ENCODE results near the gene STN1. TPM values are rescaled to one million over a fixed set of nuclear protein-coding genes. Genes with fewer than 3 reads are reported as not detected.
"Not testable (repeated sequence)": the region's sequence is repeated elsewhere in the genome, so short reads cannot be mapped to it uniquely, and the experiment has no call there.

STN1 gene
- total RNA-seq, 2 experiments from 2014 or later, result 48.8 to 49.8 TPM

GRCh38 chr10:103849880-103850571 lies 68.0 kb downstream of the STN1 start:
- no peak for DNase-seq
- Mint-ChIP-seq H3K36me3 (ENCODE audit: low read depth) (no peaks in the 10 kb centered on the region), H3K4me1 (ENCODE audit: low read depth) (peaks cover 27% of the 10 kb centered on the region), H3K27ac (no peak overlapping the region), H3K4me3 (no peak overlapping the region), H3K27me3 (ENCODE audit: low read depth) (peaks cover 48% of the 10 kb centered on the region), H3K9me3 (ENCODE audit: insufficient read depth) (no peaks in the 10 kb centered on the region)
- no peak for ATAC-seq
- ChIA-PET CTCF (no interaction called here), POLR2A (interaction anchor here (0.6 kb wide), 1 partner anchor 40 kb away, joined by 4 read pairs; no protein-coding TSS in a partner anchor)

GRCh38 chr10:103849212-103849877 lies 68.6 kb downstream of the STN1 start:
- H3K27me3 Mint-ChIP-seq (ENCODE audit: low read depth), result peaks cover 43% of the 10 kb centered on the region
- no peak overlapping the region for H3K27ac Mint-ChIP-seq
- no peak for DNase-seq
- no peaks in the 10 kb centered on the region for H3K9me3 Mint-ChIP-seq (ENCODE audit: insufficient read depth)
- ChIA-PET POLR2A (interaction anchor here (0.6 kb wide), 1 partner anchor 40 kb away, joined by 4 read pairs; no protein-coding TSS in a partner anchor), CTCF (interaction anchor here (1.2 to 4.0 kb wide), 8 partner anchors 7 to 164 kb away, joined by 3 to 22 read pairs (median 6); no protein-coding TSS in a partner anchor)
- no peak for ATAC-seq
- no peak overlapping the region for H3K4me3 Mint-ChIP-seq
- no peaks in the 10 kb centered on the region for H3K36me3 Mint-ChIP-seq (ENCODE audit: low read depth)
- H3K4me1 Mint-ChIP-seq (ENCODE audit: low read depth), result peaks cover 26% of the 10 kb centered on the region

- no peak overlapping the region for H3K27ac Mint-ChIP-seq
- CTCF ChIA-PET, result interaction anchor here (0.7 to 4.0 kb wide), 13 partner anchors 9 to 162 kb away, joined by 3 to 22 read pairs (median 4); no protein-coding TSS in a partner anchor
These were observed 70.0 kb downstream of the STN1 start for GRCh38 chr10:103847909-103848468.

GRCh38 chr10:103847346-103847745 lies 70.6 kb downstream of the STN1 start:
- H3K27ac Mint-ChIP-seq, result no peak overlapping the region
- ChIA-PET POLR2A (interaction anchor here (1.0 kb wide), 1 partner anchor 133 kb away, joined by 3 read pairs; no protein-coding TSS in a partner anchor), CTCF (interaction anchor here (0.8 to 4.0 kb wide), 12 partner anchors 8 to 225 kb away, joined by 3 to 22 read pairs (median 4); no protein-coding TSS in a partner anchor)
- no peak overlapping the region for H3K4me3 Mint-ChIP-seq
- H3K36me3 Mint-ChIP-seq (ENCODE audit: low read depth), result no peaks in the 10 kb centered on the region
- no peak for DNase-seq
- no peaks in the 10 kb centered on the region for H3K9me3 Mint-ChIP-seq (ENCODE audit: insufficient read depth)
- H3K4me1 Mint-ChIP-seq (ENCODE audit: low read depth), result peaks cover 23% of the 10 kb centered on the region
- H3K27me3 Mint-ChIP-seq (ENCODE audit: low read depth), result peaks cover 24% of the 10 kb centered on the region
- no peak for ATAC-seq

More at GRCh38 chr10:103847909-103848468, 70.0 kb downstream of the STN1 start:
- Mint-ChIP-seq H3K27me3 (ENCODE audit: low read depth) (peaks cover 31% of the 10 kb centered on the region), H3K4me3 (no peak overlapping the region), H3K4me1 (ENCODE audit: low read depth) (peaks cover 23% of the 10 kb centered on the region), H3K9me3 (ENCODE audit: insufficient read depth) (no peaks in the 10 kb centered on the region), H3K36me3 (ENCODE audit: low read depth) (no peaks in the 10 kb centered on the region)
- POLR2A ChIA-PET, result no interaction called here
- peak; percentile 56 for DNase-seq
- no peak for ATAC-seq

- peaks cover 15% of the 10 kb centered on the region for H3K27me3 Mint-ChIP-seq (ENCODE audit: low read depth)
- H3K27ac Mint-ChIP-seq, result peak overlapping the region; percentile 72
- POLR2A ChIA-PET, result no interaction called here
- ATAC-seq, result peak; percentile 88
- no peaks in the 10 kb centered on the region for H3K36me3 Mint-ChIP-seq (ENCODE audit: low read depth)
- H3K4me1 Mint-ChIP-seq (ENCODE audit: low read depth), result peaks cover 23% of the 10 kb centered on the region
- H3K9me3 Mint-ChIP-seq (ENCODE audit: insufficient read depth), result no peaks in the 10 kb centered on the region
- peak overlapping the region; percentile 28 for H3K4me3 Mint-ChIP-seq
- CTCF ChIA-PET, result interaction anchor here (1.0 to 4.0 kb wide), 2 partner anchors 11 to 135 kb away, joined by 3 to 15 read pairs; no protein-coding TSS in a partner anchor
- DNase-seq, result peak; percentile 62
These were observed 72.0 kb downstream of the STN1 start for GRCh38 chr10:103845972-103846371.

- CTCF ChIA-PET, result interaction anchor here (4.0 kb wide), 1 partner anchor 11 kb away, joined by 15 read pairs; no protein-coding TSS in a partner anchor
- H3K4me3 Mint-ChIP-seq; POLR2A ChIA-PET; ATAC-seq; H3K9me3 Mint-ChIP-seq (ENCODE audit: insufficient read depth); DNase-seq; H3K36me3 Mint-ChIP-seq (ENCODE audit: low read depth): not testable (repeated sequence)
- Mint-ChIP-seq H3K27ac (peak overlapping the region; percentile 72), H3K4me1 (ENCODE audit: low read depth) (peaks cover 23% of the 10 kb centered on the region), H3K27me3 (ENCODE audit: low read depth) (peaks cover 11% of the 10 kb centered on the region)
These were observed 72.6 kb downstream of the STN1 start for GRCh38 chr10:103845346-103845745.

GRCh38 chr10:103843854-103844570 lies 74.0 kb downstream of the STN1 start:
- no peak for ATAC-seq
- POLR2A ChIA-PET, result no interaction called here

GRCh38 chr10:103843045-103843444 lies 74.9 kb downstream of the STN1 start:
- Mint-ChIP-seq H3K9me3 (ENCODE audit: insufficient read depth) (no peaks in the 10 kb centered on the region), H3K4me1 (ENCODE audit: low read depth) (peaks cover 20% of the 10 kb centered on the region), H3K27ac (no peak overlapping the region), H3K4me3 (no peak overlapping the region), H3K27me3 (ENCODE audit: low read depth) (peaks cover 3% of the 10 kb centered on the region), H3K36me3 (ENCODE audit: low read depth) (no peaks in the 10 kb centered on the region)
- ChIA-PET CTCF (interaction anchor here (1.5 to 2.0 kb wide), 2 partner anchors 10 to 45 kb away, joined by 3 to 6 read pairs; no protein-coding TSS in a partner anchor), POLR2A (no interaction called here)
- no peak for DNase-seq
- no peak for ATAC-seq

More at GRCh38 chr10:103843854-103844570, 74.0 kb downstream of the STN1 start:
- no peak overlapping the region for H3K4me3 Mint-ChIP-seq
- peaks cover 3% of the 10 kb centered on the region for H3K27me3 Mint-ChIP-seq (ENCODE audit: low read depth)
- no peak overlapping the region for H3K27ac Mint-ChIP-seq
- no peaks in the 10 kb centered on the region for H3K9me3 Mint-ChIP-seq (ENCODE audit: insufficient read depth)
- no peak for DNase-seq
- H3K4me1 Mint-ChIP-seq (ENCODE audit: low read depth), result peaks cover 23% of the 10 kb centered on the region
- CTCF ChIA-PET, result interaction anchor here (1.5 to 2.0 kb wide), 2 partner anchors 9 to 44 kb away, joined by 3 to 6 read pairs; no protein-coding TSS in a partner anchor
- no peaks in the 10 kb centered on the region for H3K36me3 Mint-ChIP-seq (ENCODE audit: low read depth)

GRCh38 chr10:103842605-103843004 lies 75.4 kb downstream of the STN1 start:
- H3K27ac Mint-ChIP-seq, result no peak overlapping the region
- no peaks in the 10 kb centered on the region for H3K9me3 Mint-ChIP-seq (ENCODE audit: insufficient read depth)
- CTCF ChIA-PET, result interaction anchor here (1.5 to 2.0 kb wide), 2 partner anchors 10 to 45 kb away, joined by 3 to 6 read pairs; no protein-coding TSS in a partner anchor
- no peak for ATAC-seq
- POLR2A ChIA-PET, result no interaction called here
- H3K36me3 Mint-ChIP-seq (ENCODE audit: low read depth), result no peaks in the 10 kb centered on the region
- H3K27me3 Mint-ChIP-seq (ENCODE audit: low read depth), result peaks cover 3% of the 10 kb centered on the region
- peaks cover 20% of the 10 kb centered on the region for H3K4me1 Mint-ChIP-seq (ENCODE audit: low read depth)
- H3K4me3 Mint-ChIP-seq, result no peak overlapping the region
- no peak for DNase-seq

- Mint-ChIP-seq H3K4me1 (ENCODE audit: low read depth) (peaks cover 16% of the 10 kb centered on the region), H3K9me3 (ENCODE audit: insufficient read depth) (no peaks in the 10 kb centered on the region), H3K36me3 (ENCODE audit: low read depth) (no peaks in the 10 kb centered on the region), H3K27me3 (ENCODE audit: low read depth) (peaks cover 3% of the 10 kb centered on the region), H3K27ac (no peak overlapping the region), H3K4me3 (no peak overlapping the region)
- CTCF ChIA-PET, result no interaction called here
- no peak for ATAC-seq
- no peak for DNase-seq
- POLR2A ChIA-PET, result no interaction called here
These were observed 76.5 kb downstream of the STN1 start for GRCh38 chr10:103841519-103841918.

GRCh38 chr10:103840740-103841070 lies 77.3 kb downstream of the STN1 start:
- Mint-ChIP-seq H3K4me3 (no peak overlapping the region), H3K36me3 (ENCODE audit: low read depth) (no peaks in the 10 kb centered on the region), H3K9me3 (ENCODE audit: insufficient read depth) (no peaks in the 10 kb centered on the region), H3K4me1 (ENCODE audit: low read depth) (peaks cover 8% of the 10 kb centered on the region), H3K27me3 (ENCODE audit: low read depth) (peaks cover 3% of the 10 kb centered on the region), H3K27ac (no peak overlapping the region)
- ATAC-seq (no peak), DNase-seq (no peak)
- CTCF ChIA-PET, result interaction anchor here (1.0 kb wide), 1 partner anchor 144 kb away, joined by 3 read pairs; no protein-coding TSS in a partner anchor
- POLR2A ChIA-PET, result interaction anchor here (0.5 kb wide), 1 partner anchor 36 kb away, joined by 3 read pairs; no protein-coding TSS in a partner anchor

Data from activated CD8-positive, alpha-beta T cell treated with anti-CD3 and anti-CD28 coated beads, Interleukin-2, amount 10 ng/mL, durations not matched to agents 7 days and 5 days (primary cell).